Osteoblast (primary cell): ENCODE results near the gene SMCO1. TPM values are rescaled to one million over a fixed set of nuclear protein-coding genes. Genes with fewer than 3 reads are reported as not detected.
A peak's percentile ranks its signal among the peaks of the same experiment; 100 is the strongest.
"Not testable (repeated sequence)": the region's sequence is repeated elsewhere in the genome, so short reads cannot be mapped to it uniquely, and the experiment has no call there.

ENCODE experiments used
- DNase-seq: peaks from one replicate; pipeline ENCODE4 v3.0.0; 2011; ENCODE audit warnings: low spot score, mixed read lengths; ENCODE audit not compliant: insufficient read length; ENCODE audit errors: missing footprints
- H2AFZ ChIP-seq: 2 replicates; pipeline ENCODE4 v1.6.0; 2011; ENCODE audit warnings: mild to moderate bottlenecking, low read length
- H3K27ac ChIP-seq: 2 replicates; pipeline ENCODE4 v1.5.1; 2011; ENCODE audit warnings: mild to moderate bottlenecking, low read depth, low read length, moderate library complexity
- H3K27me3 ChIP-seq: 2 replicates; pipeline ENCODE4 v1.6.0; 2012; ENCODE audit warnings: mild to moderate bottlenecking, control low read depth, inconsistent platforms, low read length, moderate library complexity; ENCODE audit not compliant: insufficient read depth
- H3K36me3 ChIP-seq: 2 replicates; pipeline ENCODE4 v1.5.1; 2011; ENCODE audit warnings: mild to moderate bottlenecking, low read length, control low read depth, moderate library complexity; ENCODE audit not compliant: insufficient read depth
- H3K4me1 ChIP-seq: 2 replicates; pipeline ENCODE4 v1.5.1; 2011; ENCODE audit warnings: mild to moderate bottlenecking, low read length, control low read depth, moderate library complexity; ENCODE audit not compliant: insufficient read depth
- H3K4me2 ChIP-seq: 2 replicates; pipeline ENCODE4 v1.6.0; 2011; ENCODE audit warnings: mild to moderate bottlenecking, low read length; ENCODE audit not compliant: insufficient read depth
- H3K4me3 ChIP-seq: fragments of 200-600 bp; sonication (generic); 3 replicates; pipeline ENCODE4 v1.5.1; 2012; ENCODE audit warnings: mild to moderate bottlenecking, low read length, inconsistent platforms; ENCODE audit not compliant: insufficient read depth
- H3K79me2 ChIP-seq: 2 replicates; pipeline ENCODE4 v1.6.0; 2012; ENCODE audit warnings: mild to moderate bottlenecking, low read length, control low read depth, inconsistent platforms; ENCODE audit not compliant: insufficient read depth
- H3K9me3 ChIP-seq: 2 replicates; pipeline ENCODE4 v1.5.1; 2011; ENCODE audit warnings: low read depth, low read length, control low read depth
- H4K20me1 ChIP-seq: 2 replicates; pipeline ENCODE4 v1.6.0; 2012; ENCODE audit warnings: mild to moderate bottlenecking, low read length, control low read depth; ENCODE audit not compliant: insufficient read depth
- CTCF ChIP-seq: IDR thresholded peaks from 2 replicates; pipeline ENCODE4 v1.5.1; 2011; ENCODE audit warnings: mild to moderate bottlenecking, low read depth, low read length, moderate library complexity; ENCODE audit errors: extremely low read depth
- total RNA-seq: library from RNA; depleted of rRNA; stranded (reverse); fragments of >200 nt; gene quantifications from 2 replicates; pipeline ENCODE4 v1.2.3, GENCODE V29; 2012

SMCO1 gene
- total RNA-seq, 1 donor: not detected

GRCh38 chr3:196552253-196552652, 37.1 kb upstream of the SMCO1 start:
- Histone ChIP-seq H3K4me1 (no peaks in the 10 kb centered on the region), H3K4me2 (no peak overlapping the region), H3K27me3 (no peaks in the 10 kb centered on the region), H3K4me3 (no peak overlapping the region), H4K20me1 (no peaks in the 10 kb centered on the region), H2AFZ (no peak overlapping the region), H3K36me3 (no peaks in the 10 kb centered on the region), H3K9me3 (peaks cover 3% of the 10 kb centered on the region), H3K79me2 (no peaks in the 10 kb centered on the region), H3K27ac (no peak overlapping the region)
- DNase-seq: no peak
- no peak for TF ChIP-seq CTCF

- H4K20me1 ChIP-seq, DNase-seq, H3K36me3 ChIP-seq, H3K9me3 ChIP-seq, H3K27me3 ChIP-seq, H3K79me2 ChIP-seq, H3K27ac ChIP-seq, H3K4me2 ChIP-seq, H3K4me3 ChIP-seq, H2AFZ ChIP-seq, H3K4me1 ChIP-seq: not testable (repeated sequence)
These were observed 35.0 kb upstream of the SMCO1 start for GRCh38 chr3:196550172-196550571.

- H3K27ac ChIP-seq, H3K4me1 ChIP-seq: not testable (repeated sequence)
These were observed 34.2 kb upstream of the SMCO1 start for GRCh38 chr3:196549312-196549711.

GRCh38 chr3:196547067-196547466, 31.9 kb upstream of the SMCO1 start:
- no peak for DNase-seq
- Histone ChIP-seq H3K79me2 (no peaks in the 10 kb centered on the region), H3K27me3 (peaks cover 4% of the 10 kb centered on the region), H3K4me3 (no peak overlapping the region), H3K27ac (no peak overlapping the region), H3K4me1 (no peaks in the 10 kb centered on the region), H3K9me3 (peaks cover 3% of the 10 kb centered on the region), H3K36me3 (no peaks in the 10 kb centered on the region), H2AFZ (no peak overlapping the region), H4K20me1 (no peaks in the 10 kb centered on the region), H3K4me2 (no peak overlapping the region)
- TF ChIP-seq CTCF: peak; percentile 7

More at GRCh38 chr3:196549312-196549711, 34.2 kb upstream of the SMCO1 start:
- not testable (repeated sequence) for H3K36me3 ChIP-seq, H2AFZ ChIP-seq, H4K20me1 ChIP-seq, DNase-seq, H3K9me3 ChIP-seq, H3K4me3 ChIP-seq, H3K27me3 ChIP-seq, H3K4me2 ChIP-seq, H3K79me2 ChIP-seq

GRCh38 chr3:196546537-196546936, 31.4 kb upstream of the SMCO1 start:
- no peak for DNase-seq
- Histone ChIP-seq H3K79me2 (no peaks in the 10 kb centered on the region), H3K27ac (no peak overlapping the region), H3K4me1 (no peaks in the 10 kb centered on the region), H3K4me2 (no peak overlapping the region), H2AFZ (no peak overlapping the region), H3K27me3 (peaks cover 7% of the 10 kb centered on the region), H3K36me3 (no peaks in the 10 kb centered on the region), H4K20me1 (no peaks in the 10 kb centered on the region), H3K4me3 (no peak overlapping the region), H3K9me3 (peaks cover 3% of the 10 kb centered on the region)
- no peak for TF ChIP-seq CTCF
